Fibroblast of lung (primary cell): ENCODE results near the gene NAV1. TPM values are rescaled to one million over a fixed set of nuclear protein-coding genes. Genes with fewer than 3 reads are reported as not detected.

Experiments
- DNase-seq, 2 donors: peaks; one replicate each; pipeline versions ENCODE4 v3.0.0 to v3.0.0-alpha.2; 2010; ENCODE audit warnings: low read depth in 2 of 2
- H2AFZ ChIP-seq: 2 replicates; pipeline ENCODE4 v1.5.1; 2012; ENCODE audit warnings: low read length, control low read depth, inconsistent platforms
- H3K27ac ChIP-seq: 2 replicates; pipeline ENCODE4 v1.5.1; 2011; ENCODE audit warnings: low read length, control low read depth; ENCODE audit not compliant: insufficient read depth
- H3K27me3 ChIP-seq: 2 replicates; pipeline ENCODE4 v1.5.1; 2011; ENCODE audit warnings: mild to moderate bottlenecking, low read length; ENCODE audit not compliant: control insufficient read depth, insufficient read depth
- H3K36me3 ChIP-seq: 2 replicates; pipeline ENCODE4 v1.5.1; 2011; ENCODE audit warnings: low read length; ENCODE audit not compliant: control insufficient read depth, insufficient read depth
- H3K4me1 ChIP-seq: 2 replicates; pipeline ENCODE4 v1.5.1; 2011; ENCODE audit warnings: low read length; ENCODE audit not compliant: control insufficient read depth, insufficient read depth; ENCODE audit errors: extremely low read depth
- H3K4me2 ChIP-seq: 2 replicates; pipeline ENCODE4 v1.5.1; 2011; ENCODE audit warnings: low read length, control low read depth; ENCODE audit not compliant: insufficient read depth; ENCODE audit errors: extremely low read depth
- H3K4me3 ChIP-seq, 4 experiments: fragments of 200-600 bp in 1 of 4; sonication (generic) in 1 of 4; replicated peaks in 1 of 4; 2 replicates each; pipeline ENCODE4 v1.5.1; 2011 to 2016; ENCODE audit warnings: low read length in 4 of 4, low read depth in 3 of 4, mild to moderate bottlenecking in 3 of 4, control low read depth in 2 of 4, inconsistent platforms in 1 of 4, mixed read lengths in 1 of 4; ENCODE audit not compliant: insufficient read depth in 1 of 4; ENCODE audit errors: control extremely low read depth in 1 of 4
- H3K79me2 ChIP-seq: 2 replicates; pipeline ENCODE4 v1.5.1; 2012; ENCODE audit warnings: mild to moderate bottlenecking, low read length, inconsistent platforms; ENCODE audit not compliant: control insufficient read depth, insufficient read depth
- H3K9ac ChIP-seq: 2 replicates; pipeline ENCODE4 v1.5.1; 2011; ENCODE audit warnings: mild to moderate bottlenecking, low read length, control low read depth; ENCODE audit not compliant: insufficient read depth
- H3K9me3 ChIP-seq: 2 replicates; pipeline ENCODE4 v1.5.1; 2012; ENCODE audit warnings: low read depth, low read length; ENCODE audit not compliant: control insufficient read depth, insufficient read depth
- H4K20me1 ChIP-seq: 2 replicates; pipeline ENCODE4 v1.5.1; 2011; ENCODE audit warnings: low read length; ENCODE audit not compliant: control insufficient read depth, insufficient read depth; ENCODE audit errors: extremely low read depth
- EZH2 ChIP-seq: IDR thresholded peaks from 2 replicates; pipeline ENCODE4 v1.5.1; 2012; ENCODE audit warnings: low read length, control low read depth, mild to moderate bottlenecking; ENCODE audit errors: missing control alignments
- polyA plus RNA-seq, 2 donors: library from polyadenylated mRNA; depleted of rRNA in 1 of 2; stranded (reverse) in 1 of 2; unstranded in 1 of 2; fragments of >200 nt; gene quantifications; 2 replicates each; pipeline ENCODE4 v1.2.1, GENCODE V29; 2011 to 2012; ENCODE audit warnings: missing spikeins in 1 of 2
- total RNA-seq: library from RNA; depleted of rRNA; stranded (reverse); fragments of >200 nt; gene quantifications from 2 replicates; pipeline ENCODE4 v1.2.1, GENCODE V29; 2014
- TF ChIP-seq, protein P1 (sequence below), 2 donors: IDR thresholded peaks in 1 of 2; conservative IDR thresholded peaks in 1 of 2; 1 replicate in 1 of 2; 2 replicates in 1 of 2; pipeline ENCODE4 v1.5.1; 2011 to 2012; ENCODE audit warnings: low read length in 2 of 2, control low read depth in 1 of 2, inconsistent platforms in 1 of 2, low read depth in 1 of 2, mild to moderate bottlenecking in 1 of 2

NAV1 gene
- total and polyA plus RNA-seq, 2 donors (not counting 1 experiment from before 2014, with no cell fraction given), result 19.8 to 64.0 TPM

DNA sequence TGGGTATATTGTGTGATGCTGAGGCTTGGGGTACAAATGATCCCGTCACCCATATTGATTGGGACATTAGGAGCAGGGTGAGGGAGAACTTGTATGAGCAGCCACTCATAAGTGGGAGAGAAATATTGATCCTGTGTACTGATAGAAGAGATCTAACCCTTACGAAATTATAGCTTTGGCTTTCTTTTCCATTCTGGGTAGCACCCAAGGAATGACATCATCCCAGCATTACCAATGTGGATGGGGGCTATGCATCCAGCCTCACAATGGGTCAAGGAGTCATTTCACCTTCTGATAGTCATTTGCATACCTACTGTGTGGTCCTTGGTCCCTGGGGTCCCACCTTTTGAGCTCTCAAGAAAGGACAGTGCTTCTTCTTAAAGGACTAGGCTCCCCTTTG, 1.9 kb upstream of the NAV1 start:
- Histone ChIP-seq H3K4me1 (peaks cover 34% of the 10 kb centered on the region), H3K36me3 (no peaks in the 10 kb centered on the region), H4K20me1 (no peaks in the 10 kb centered on the region), H3K9ac (no peak overlapping the region), H2AFZ (no peak overlapping the region), H3K27ac (peak overlapping the region; percentile 73), H3K9me3 (no peaks in the 10 kb centered on the region), H3K4me3 (peak overlapping the region in 2 of 4 experiments; percentile 33 to 43), H3K27me3 (no peaks in the 10 kb centered on the region), H3K79me2 (peaks cover 25% of the 10 kb centered on the region), H3K4me2 (peak overlapping the region; percentile 77)
- DNase-seq, result no peak
- TF ChIP-seq, protein P1, sequence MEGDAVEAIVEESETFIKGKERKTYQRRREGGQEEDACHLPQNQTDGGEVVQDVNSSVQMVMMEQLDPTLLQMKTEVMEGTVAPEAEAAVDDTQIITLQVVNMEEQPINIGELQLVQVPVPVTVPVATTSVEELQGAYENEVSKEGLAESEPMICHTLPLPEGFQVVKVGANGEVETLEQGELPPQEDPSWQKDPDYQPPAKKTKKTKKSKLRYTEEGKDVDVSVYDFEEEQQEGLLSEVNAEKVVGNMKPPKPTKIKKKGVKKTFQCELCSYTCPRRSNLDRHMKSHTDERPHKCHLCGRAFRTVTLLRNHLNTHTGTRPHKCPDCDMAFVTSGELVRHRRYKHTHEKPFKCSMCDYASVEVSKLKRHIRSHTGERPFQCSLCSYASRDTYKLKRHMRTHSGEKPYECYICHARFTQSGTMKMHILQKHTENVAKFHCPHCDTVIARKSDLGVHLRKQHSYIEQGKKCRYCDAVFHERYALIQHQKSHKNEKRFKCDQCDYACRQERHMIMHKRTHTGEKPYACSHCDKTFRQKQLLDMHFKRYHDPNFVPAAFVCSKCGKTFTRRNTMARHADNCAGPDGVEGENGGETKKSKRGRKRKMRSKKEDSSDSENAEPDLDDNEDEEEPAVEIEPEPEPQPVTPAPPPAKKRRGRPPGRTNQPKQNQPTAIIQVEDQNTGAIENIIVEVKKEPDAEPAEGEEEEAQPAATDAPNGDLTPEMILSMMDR (conservative IDR thresholded peaks at IDR 0.05 in 1 of 2, IDR thresholded peaks at IDR 0.05 in 1 of 2; ENCODE audit: low read depth in 1 of 2, low read length in 2 of 2), result no peak

- H3K27me3 ChIP-seq, result no peaks in the 10 kb centered on the region
- H3K4me3 ChIP-seq, result no peak overlapping the region
- no peak overlapping the region for H3K4me2 ChIP-seq
- H2AFZ ChIP-seq, result no peak overlapping the region
- peak overlapping the region; percentile 73 for H3K27ac ChIP-seq
- H3K9ac ChIP-seq, result no peak overlapping the region
- no peaks in the 10 kb centered on the region for H3K36me3 ChIP-seq
- no peaks in the 10 kb centered on the region for H3K9me3 ChIP-seq
- peaks cover 34% of the 10 kb centered on the region for H3K4me1 ChIP-seq
- H3K79me2 ChIP-seq, result peaks cover 27% of the 10 kb centered on the region
- no peak for DNase-seq
- no peak for TF ChIP-seq EZH2
- TF ChIP-seq, protein P1 (conservative IDR thresholded peaks at IDR 0.05 in 1 of 2, IDR thresholded peaks at IDR 0.05 in 1 of 2; ENCODE audit: low read depth in 1 of 2, low read length in 2 of 2), result no peak
- H4K20me1 ChIP-seq, result no peaks in the 10 kb centered on the region
Observed at GRCh38 chr1:201537467-201537866, 1.5 kb upstream of the NAV1 start.

- H3K4me1 ChIP-seq, result peaks cover 34% of the 10 kb centered on the region
- peak in 1 of 2 donors; percentile 55 for DNase-seq
- TF ChIP-seq, protein P1 (conservative IDR thresholded peaks at IDR 0.05 in 1 of 2, IDR thresholded peaks at IDR 0.05 in 1 of 2; ENCODE audit: low read depth in 1 of 2, low read length in 2 of 2), result no peak
- no peak for TF ChIP-seq EZH2
- no peaks in the 10 kb centered on the region for H3K36me3 ChIP-seq
- no peak overlapping the region for H2AFZ ChIP-seq
- peak overlapping the region; percentile 82 for H3K9ac ChIP-seq
- H3K4me3 ChIP-seq, result peak overlapping the region; percentile 38 to 86 (median 67)
- H3K79me2 ChIP-seq, result peaks cover 33% of the 10 kb centered on the region
- no peaks in the 10 kb centered on the region for H3K9me3 ChIP-seq
- H3K27ac ChIP-seq, result peak overlapping the region; percentile 71
- no peaks in the 10 kb centered on the region for H3K27me3 ChIP-seq
- H4K20me1 ChIP-seq, result no peaks in the 10 kb centered on the region
- peak overlapping the region; percentile 85 for H3K4me2 ChIP-seq
Observed at GRCh38 chr1:201537891-201538611, 876 bp upstream of the NAV1 start.
